ENCODE measurements around the gene IAH1. TPM values are rescaled to one million over a fixed set of nuclear protein-coding genes. Genes with fewer than 3 reads are reported as not detected.

IAH1 gene
- polyA plus RNA-seq, 1 donor from 2014 or later = 73.4 TPM

DNA sequence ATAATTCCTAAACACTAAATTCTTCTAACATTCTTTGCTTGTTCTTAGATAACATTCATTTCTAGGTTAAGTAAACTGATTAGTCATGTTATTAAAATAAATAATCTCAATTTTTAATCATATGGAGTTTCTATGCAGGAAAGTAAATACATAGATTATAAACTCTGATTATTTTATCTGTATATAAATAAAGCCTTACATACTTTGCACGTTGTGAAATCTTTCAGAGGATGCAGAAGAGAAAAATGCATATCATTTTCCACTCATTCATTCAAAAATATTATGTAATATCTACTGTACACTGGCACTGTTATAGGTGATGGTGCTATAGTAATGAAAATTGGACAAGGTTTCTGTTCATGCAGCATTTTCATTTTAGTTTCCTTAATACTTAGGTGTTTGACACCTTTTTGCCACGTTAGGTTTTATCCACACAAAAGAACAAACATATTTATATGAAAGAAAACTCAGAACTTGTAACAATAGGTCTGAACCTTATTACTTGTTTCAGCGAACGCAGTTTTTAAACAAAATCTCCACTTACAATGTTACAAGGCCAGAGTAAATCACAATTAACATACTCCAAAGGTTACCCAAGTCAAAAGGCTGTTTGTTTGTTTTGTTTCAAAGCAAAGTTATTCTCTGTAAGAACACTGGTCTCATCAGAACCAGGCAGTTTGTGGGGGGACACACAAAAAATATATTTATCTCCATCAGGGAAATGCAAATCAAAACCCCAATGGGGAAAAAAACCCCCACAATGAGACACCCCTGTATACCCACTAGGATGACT lies 53.8 kb downstream of the IAH1 start:
- H3K9me3 Mint-ChIP-seq = no peaks in the 10 kb centered on the region
- peak overlapping the region in 1 of 3 donors; percentile 39 for H3K27ac Mint-ChIP-seq
- peaks cover 4% of the 10 kb centered on the region for H3K36me3 Mint-ChIP-seq
- peak overlapping the region in 1 of 4 donors; percentile 15 for H3K4me3 Mint-ChIP-seq
- no peaks in the 10 kb centered on the region for H3K27me3 Mint-ChIP-seq
- H3K4me1 Mint-ChIP-seq = peaks cover 0 to 3% (median 0%) of the 10 kb centered on the region in 3 donors

DNA sequence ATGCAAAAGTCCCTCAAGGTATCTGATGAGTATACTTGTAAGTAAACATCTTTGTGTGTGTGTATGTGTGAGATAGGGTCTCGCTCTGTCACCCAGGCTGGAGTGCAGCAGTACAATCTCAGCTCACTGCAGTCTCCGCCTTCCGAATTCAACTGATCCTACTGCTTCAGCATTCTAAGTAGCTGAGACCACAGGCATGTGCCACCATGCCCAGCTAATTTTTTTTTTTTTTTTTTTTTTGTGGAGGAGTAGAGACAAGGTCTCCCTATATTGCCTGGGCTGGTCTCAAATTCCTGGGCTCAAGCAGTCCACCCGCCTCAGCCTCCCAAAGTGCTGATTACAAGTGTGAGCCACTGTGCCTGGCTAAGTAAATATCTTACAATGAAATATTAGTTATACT lies 58.1 kb downstream of the IAH1 start:
- peaks cover 3% of the 10 kb centered on the region for H3K36me3 Mint-ChIP-seq

DNA sequence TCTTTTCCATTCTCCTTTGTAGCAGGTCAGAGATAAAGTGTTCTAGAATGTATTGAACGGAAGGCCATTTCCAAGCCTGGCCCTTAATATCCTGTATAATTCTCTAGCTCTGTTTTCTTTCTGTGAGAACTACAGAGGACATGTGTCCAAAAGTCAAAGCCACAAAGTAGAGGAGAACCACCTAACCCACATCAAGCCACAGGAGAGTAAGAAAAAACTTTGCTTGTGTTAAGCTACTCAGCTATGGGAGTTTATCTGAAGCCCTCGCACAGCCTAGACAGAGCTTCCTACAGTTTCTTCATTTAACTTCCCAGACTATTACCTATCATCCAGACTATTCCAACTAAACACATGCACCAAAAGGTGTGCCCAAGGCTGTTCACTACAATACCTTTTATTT lies 59.3 kb downstream of the IAH1 start:
- Mint-ChIP-seq H3K4me1 (peaks cover 22 to 31% (median 23%) of the 10 kb centered on the region in 3 donors), H3K27me3 (no peaks in the 10 kb centered on the region), H3K4me3 (no peak overlapping the region), H3K36me3 (peaks cover 3% of the 10 kb centered on the region), H3K27ac (peak overlapping the region in 1 of 3 donors; percentile 64), H3K9me3 (no peaks in the 10 kb centered on the region)

More for the DNA sequence above, 58.1 kb downstream of the IAH1 start:
- Mint-ChIP-seq H3K4me1 (peaks cover 16 to 22% (median 16%) of the 10 kb centered on the region in 3 donors), H3K9me3 (no peaks in the 10 kb centered on the region), H3K27me3 (no peaks in the 10 kb centered on the region), H3K4me3 (no peak overlapping the region), H3K27ac (no peak overlapping the region)

DNA sequence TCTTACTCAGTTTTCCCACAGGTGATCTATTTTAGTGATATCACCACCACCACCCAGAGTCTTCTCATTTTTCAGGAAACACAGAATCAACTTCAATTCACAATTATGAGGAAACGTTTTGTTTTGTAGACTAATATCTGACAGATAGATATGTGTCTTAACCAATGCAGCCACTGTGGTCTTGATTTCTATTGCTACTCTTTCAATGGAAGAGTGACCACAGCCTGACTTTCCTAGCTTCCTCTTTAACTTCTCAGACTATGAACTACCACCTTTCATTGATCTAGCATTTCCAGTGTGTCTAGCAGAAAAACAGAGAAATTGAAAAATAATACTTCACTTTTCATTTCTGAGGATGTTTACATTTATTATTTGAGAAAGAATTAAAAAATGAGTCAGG lies 60.8 kb downstream of the IAH1 start:
- Mint-ChIP-seq H3K9me3 (no peaks in the 10 kb centered on the region), H3K4me1 (peaks cover 29 to 42% (median 32%) of the 10 kb centered on the region in 3 donors), H3K27ac (peak overlapping the region in 2 of 3 donors; percentile 0 to 40), H3K36me3 (peaks cover 8% of the 10 kb centered on the region), H3K4me3 (no peak overlapping the region), H3K27me3 (no peaks in the 10 kb centered on the region)

DNA sequence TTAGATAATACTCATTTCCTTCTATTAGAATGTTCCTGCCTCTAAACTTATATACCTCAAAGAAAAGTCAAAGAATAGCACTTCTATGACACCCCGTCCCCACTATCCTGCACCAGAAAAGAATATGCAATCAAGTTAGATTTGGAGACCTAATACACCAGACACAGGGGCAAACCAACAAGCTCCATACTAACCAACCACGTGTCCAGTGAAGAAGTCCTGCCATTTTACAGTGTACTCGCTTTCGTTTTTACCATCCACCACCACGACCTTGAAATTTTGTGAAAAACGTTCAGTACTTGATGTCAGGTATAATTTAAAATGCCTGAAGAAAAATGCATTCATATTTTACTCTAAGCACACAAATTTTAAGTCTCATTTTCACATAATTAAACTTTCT lies 62.2 kb downstream of the IAH1 start:
- H3K9me3 Mint-ChIP-seq = no peaks in the 10 kb centered on the region
- peak overlapping the region in 2 of 3 donors; percentile 23 to 42 for H3K27ac Mint-ChIP-seq
- no peaks in the 10 kb centered on the region for H3K27me3 Mint-ChIP-seq
- H3K36me3 Mint-ChIP-seq = peaks cover 7% of the 10 kb centered on the region
- peaks cover 36 to 51% (median 41%) of the 10 kb centered on the region in 3 donors for H3K4me1 Mint-ChIP-seq
- no peak overlapping the region for H3K4me3 Mint-ChIP-seq

DNA sequence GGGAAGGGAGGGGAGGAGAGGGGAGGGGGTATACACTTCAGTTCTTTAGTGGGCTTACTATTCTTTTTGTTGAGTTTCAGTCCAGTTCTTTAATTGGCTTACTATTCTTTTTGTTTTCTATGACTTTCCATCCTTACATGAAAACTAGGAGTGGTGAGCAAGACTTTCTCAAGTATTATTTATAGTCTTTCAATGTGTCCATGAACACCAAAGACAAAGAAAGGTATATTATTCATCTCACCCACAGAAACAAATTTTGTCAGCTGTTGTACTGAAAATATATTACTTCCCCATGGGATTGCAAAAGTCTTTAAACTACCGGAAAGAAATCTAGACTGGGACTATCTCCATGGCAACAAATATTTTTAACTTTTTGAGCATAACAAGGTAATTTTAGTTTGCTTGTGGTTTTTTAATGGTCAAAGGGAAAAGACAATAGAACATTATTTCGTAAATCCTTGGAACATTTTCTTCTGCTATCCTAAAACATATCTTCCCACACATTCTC lies 63.7 kb downstream of the IAH1 start:
- Mint-ChIP-seq H3K9me3 (no peaks in the 10 kb centered on the region), H3K27me3 (no peaks in the 10 kb centered on the region), H3K4me1 (peaks cover 40 to 52% (median 45%) of the 10 kb centered on the region in 3 donors), H3K27ac (peak overlapping the region in 2 of 3 donors; percentile 11 to 57), H3K4me3 (peak overlapping the region in 2 of 4 donors; percentile 24 to 57), H3K36me3 (peaks cover 11% of the 10 kb centered on the region)

Other genes starting within 250 kb of the IAH1 start
- gene ITGB1BP1, start 51.0 kb upstream of the IAH1 start, polyA plus RNA-seq = 122 TPM
- gene CPSF3, start 50.9 kb upstream of the IAH1 start, polyA plus RNA-seq = 21.9 TPM
- 15.9 TPM for gene ADAM17, start 81.3 kb downstream of the IAH1 start, polyA plus RNA-seq
- 200 TPM for gene YWHAQ, start 156.4 kb downstream of the IAH1 start, polyA plus RNA-seq